Thymus (tissue), 11 donors: ENCODE data around the gene TEX12. TPM values are rescaled to one million over a fixed set of nuclear protein-coding genes. Genes with fewer than 3 reads are reported as not detected.
"Not testable (repeated sequence)": the region's sequence is repeated elsewhere in the genome, so short reads cannot be mapped to it uniquely, and the experiment has no call there.

Experiments
- DNase-seq, 9 donors: peaks; one replicate each; pipeline ENCODE4 v3.0.0-alpha.2; 2013; ENCODE audit warnings: low spot score in 9 of 9, low read depth in 6 of 9, missing footprints in 1 of 9
- H3K27ac ChIP-seq, 2 donors: one replicate each; pipeline ENCODE4 v1.5.1; 2013; ENCODE audit warnings: control low read depth in 1 of 2, low read depth in 1 of 2, low read length in 1 of 2, mild to moderate bottlenecking in 1 of 2, moderate library complexity in 1 of 2
- H3K27me3 ChIP-seq, 2 donors: one replicate each; pipeline ENCODE4 v1.5.1; 2013; ENCODE audit warnings: low read length in 1 of 2; ENCODE audit not compliant: control insufficient read depth in 2 of 2, insufficient read depth in 1 of 2
- H3K36me3 ChIP-seq, 2 donors: one replicate each; pipeline ENCODE4 v1.5.1; 2013; ENCODE audit warnings: low read length in 1 of 2, mild to moderate bottlenecking in 1 of 2, moderate library complexity in 1 of 2; ENCODE audit not compliant: control insufficient read depth in 2 of 2, insufficient read depth in 2 of 2
- H3K4me1 ChIP-seq, 2 donors: one replicate each; pipeline ENCODE4 v1.5.1; 2013; ENCODE audit warnings: low read length in 2 of 2; ENCODE audit not compliant: control insufficient read depth in 2 of 2, insufficient read depth in 2 of 2
- H3K4me3 ChIP-seq, 2 donors: one replicate each; pipeline ENCODE4 v1.5.1; 2013; ENCODE audit warnings: low read length in 2 of 2, control low read depth in 1 of 2, mild to moderate bottlenecking in 1 of 2
- H3K9me3 ChIP-seq, 2 donors: one replicate each; pipeline ENCODE4 v1.5.1; 2013; ENCODE audit warnings: low read length in 1 of 2, mild to moderate bottlenecking in 1 of 2; ENCODE audit not compliant: control insufficient read depth in 2 of 2, insufficient read depth in 1 of 2
- WGBS: extraction: QIAGEN DNeasy Blood & Tissue Kit; methylation state at CpG from one replicate; pipeline ENCODE4 v1.1.7; 2013; 5-methylcytosine and 5-hydroxymethylcytosine counted together
- polyA plus RNA-seq: library from polyadenylated mRNA; stranded (reverse); fragments of 200-250 nt; gene quantifications from one replicate; pipeline ENCODE4 v1.2.3, GENCODE V29; 2013
- total RNA-seq: library from RNA; stranded (reverse); fragments of 120-200 nt; gene quantifications from one replicate; pipeline ENCODE4 v1.2.4, GENCODE V29; 2013
- donor health status: healthy.

The TEX12 gene
- total and polyA plus RNA-seq, 2 donors: 0.09 to 0.37 TPM

- no peak overlapping the region for H3K27ac ChIP-seq
- H3K9me3 ChIP-seq: no peaks in the 10 kb centered on the region
- H3K36me3 ChIP-seq: no peaks in the 10 kb centered on the region
- H3K27me3 ChIP-seq: no peaks in the 10 kb centered on the region
- WGBS: 100% methylated on average over 1 of the region's 1 CpG
- no peak for DNase-seq
- no peak overlapping the region for H3K4me3 ChIP-seq
- no peaks in the 10 kb centered on the region for H3K4me1 ChIP-seq
Measured at GRCh38 chr11:112176077-112176476, 8.9 kb downstream of the TEX12 start.

GRCh38 chr11:112177589-112177988, 10.4 kb downstream of the TEX12 start:
- no peaks in the 10 kb centered on the region for H3K36me3 ChIP-seq
- H3K27ac ChIP-seq: no peak overlapping the region
- H3K27me3 ChIP-seq: no peaks in the 10 kb centered on the region
- no peak for DNase-seq
- 77% methylated on average over 4 of the region's 4 CpGs for WGBS
- no peak overlapping the region for H3K4me3 ChIP-seq
- no peaks in the 10 kb centered on the region for H3K4me1 ChIP-seq
- H3K9me3 ChIP-seq: no peaks in the 10 kb centered on the region

GRCh38 chr11:112178428-112178827, 11.3 kb downstream of the TEX12 start:
- no peaks in the 10 kb centered on the region for H3K36me3 ChIP-seq
- no peaks in the 10 kb centered on the region for H3K4me1 ChIP-seq
- H3K27ac ChIP-seq: no peak overlapping the region
- 98% methylated on average over 1 of the region's 1 CpG for WGBS
- no peaks in the 10 kb centered on the region for H3K9me3 ChIP-seq
- DNase-seq: no peak
- no peaks in the 10 kb centered on the region for H3K27me3 ChIP-seq
- no peak overlapping the region for H3K4me3 ChIP-seq

- DNase-seq: no peak
- Histone ChIP-seq H3K9me3 (no peaks in the 10 kb centered on the region), H3K27ac (no peak overlapping the region), H3K4me1 (no peaks in the 10 kb centered on the region), H3K27me3 (no peaks in the 10 kb centered on the region), H3K36me3 (no peaks in the 10 kb centered on the region), H3K4me3 (no peak overlapping the region)
- WGBS: 21% methylated on average over 3 of the region's 3 CpGs
Measured at GRCh38 chr11:112178936-112179335, 11.8 kb downstream of the TEX12 start.

GRCh38 chr11:112179601-112180000, 12.4 kb downstream of the TEX12 start:
- no peak overlapping the region for H3K27ac ChIP-seq
- no peaks in the 10 kb centered on the region for H3K27me3 ChIP-seq
- DNase-seq: peak in 1 of 9 donors; percentile 8
- no peak overlapping the region for H3K4me3 ChIP-seq
- no peaks in the 10 kb centered on the region for H3K4me1 ChIP-seq
- no peaks in the 10 kb centered on the region for H3K9me3 ChIP-seq
- H3K36me3 ChIP-seq: no peaks in the 10 kb centered on the region

- Histone ChIP-seq H3K4me3 (no peak overlapping the region), H3K27me3 (no peaks in the 10 kb centered on the region), H3K4me1 (no peaks in the 10 kb centered on the region), H3K9me3 (no peaks in the 10 kb centered on the region), H3K27ac (no peak overlapping the region), H3K36me3 (no peaks in the 10 kb centered on the region)
- DNase-seq: no peak
- 19% methylated on average over 1 of the region's 1 CpG for WGBS
Measured at GRCh38 chr11:112182867-112183266, 15.7 kb downstream of the TEX12 start.

GRCh38 chr11:112185883-112186282, 18.7 kb downstream of the TEX12 start:
- Histone ChIP-seq H3K27ac (no peak overlapping the region), H3K9me3 (no peaks in the 10 kb centered on the region), H3K4me1 (no peaks in the 10 kb centered on the region), H3K4me3 (no peak overlapping the region), H3K27me3 (no peaks in the 10 kb centered on the region), H3K36me3 (no peaks in the 10 kb centered on the region)
- no peak for DNase-seq

GRCh38 chr11:112186304-112186703, 19.1 kb downstream of the TEX12 start:
- Histone ChIP-seq H3K36me3 (no peaks in the 10 kb centered on the region), H3K9me3 (no peaks in the 10 kb centered on the region), H3K4me3 (no peak overlapping the region), H3K4me1 (no peaks in the 10 kb centered on the region), H3K27me3 (no peaks in the 10 kb centered on the region), H3K27ac (no peak overlapping the region)
- DNase-seq: no peak

- not testable (repeated sequence) for H3K4me1 ChIP-seq, H3K27ac ChIP-seq, DNase-seq, H3K27me3 ChIP-seq, H3K36me3 ChIP-seq, H3K9me3 ChIP-seq, H3K4me3 ChIP-seq
- 90% methylated on average over 11 of the region's 11 CpGs for whole genome bisulfite sequencing
Measured at GRCh38 chr11:112195113-112195512, 27.9 kb downstream of the TEX12 start.

GRCh38 chr11:112195951-112196351, 28.8 kb downstream of the TEX12 start:
- no peak for DNase-seq
- 82% methylated on average over 2 of the region's 2 CpGs for WGBS
- H3K27me3 ChIP-seq: no peaks in the 10 kb centered on the region
- H3K4me1 ChIP-seq: no peaks in the 10 kb centered on the region
- no peak overlapping the region for H3K4me3 ChIP-seq
- no peak overlapping the region for H3K27ac ChIP-seq
- no peaks in the 10 kb centered on the region for H3K9me3 ChIP-seq
- no peaks in the 10 kb centered on the region for H3K36me3 ChIP-seq
